Cerebellar cortex (tissue), 1 donor: Measurements from ENCODE around the gene PRDM16.

Experiments used
- DNase-seq: peaks from one replicate; pipeline ENCODE4 v3.0.0-alpha.2; 2015; ENCODE audit warnings: low spot score

Gene PRDM16

DNA sequence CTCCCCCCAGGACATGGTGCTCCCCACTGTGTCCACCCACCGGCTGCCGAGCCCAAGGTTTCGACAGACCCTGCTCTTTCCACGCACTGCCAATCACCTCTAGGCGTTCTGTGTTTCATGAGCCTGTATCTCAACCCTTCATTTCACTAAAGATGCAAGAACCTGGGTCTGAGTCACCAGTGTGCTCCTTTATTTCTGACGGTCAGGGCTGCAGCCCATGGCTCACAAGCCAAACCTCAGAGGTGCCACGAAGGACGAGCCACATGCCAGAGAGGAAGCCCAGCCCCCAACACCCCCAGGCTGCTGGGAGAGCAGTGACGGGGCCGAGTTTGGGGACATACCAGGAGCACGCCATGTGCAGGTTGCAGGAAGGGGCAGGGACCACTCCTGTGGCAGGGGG, 306.2 kb downstream of the PRDM16 start:
- DNase-seq, result no peak

GRCh38 chr1:3377166-3377565, 308.2 kb downstream of the PRDM16 start:
- no peak for DNase-seq

- no peak for DNase-seq
Measured at GRCh38 chr1:3377604-3378279, 308.7 kb downstream of the PRDM16 start.

- no peak for DNase-seq
Measured at GRCh38 chr1:3378411-3379208, 309.6 kb downstream of the PRDM16 start.

GRCh38 chr1:3379934-3380333, 310.9 kb downstream of the PRDM16 start:
- no peak for DNase-seq

DNA sequence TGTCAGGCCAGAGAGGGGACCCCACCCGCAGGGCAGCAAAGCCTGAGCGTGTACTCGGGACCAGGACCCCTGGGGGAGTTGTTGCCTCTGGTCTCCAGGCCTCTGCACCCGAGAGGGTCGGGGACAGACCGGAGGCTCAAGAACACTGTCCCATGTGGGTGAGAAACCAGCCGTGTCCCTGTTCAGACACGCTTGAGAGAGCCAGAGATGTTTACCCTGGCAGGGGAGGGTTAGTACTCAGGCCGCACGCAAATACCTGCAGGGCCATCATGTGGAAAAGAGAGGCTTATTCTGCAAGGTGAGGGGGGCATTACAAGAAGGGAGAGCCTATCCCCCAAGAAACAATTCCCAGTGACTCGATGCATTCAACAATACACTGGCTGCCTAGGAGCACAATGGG, 311.5 kb downstream of the PRDM16 start:
- DNase-seq, result no peak

DNA sequence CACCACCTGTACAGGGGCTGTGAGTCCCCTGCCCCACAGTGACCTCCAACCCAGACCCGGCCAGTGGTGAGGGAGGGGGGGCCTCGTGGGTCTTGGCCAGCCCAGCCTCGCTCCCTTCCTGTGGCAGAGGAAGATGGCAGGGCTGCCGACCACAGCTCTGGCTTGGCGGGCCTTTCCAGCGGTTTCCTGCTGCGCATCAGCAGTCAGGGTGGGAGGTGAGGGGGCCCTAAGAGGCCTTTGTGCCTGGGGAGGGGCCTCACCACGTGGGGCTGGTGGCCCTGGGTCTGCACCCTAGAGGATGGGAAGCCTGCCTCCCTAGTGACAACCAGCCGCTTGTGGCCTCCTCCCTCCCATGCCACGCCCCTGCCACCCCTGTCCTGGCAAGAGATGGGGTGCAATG, 312.9 kb downstream of the PRDM16 start:
- DNase-seq, result no peak

GRCh38 chr1:3382326-3383057, 313.5 kb downstream of the PRDM16 start:
- no peak for DNase-seq

GRCh38 chr1:3383679-3384078, 314.7 kb downstream of the PRDM16 start:
- no peak for DNase-seq

DNA sequence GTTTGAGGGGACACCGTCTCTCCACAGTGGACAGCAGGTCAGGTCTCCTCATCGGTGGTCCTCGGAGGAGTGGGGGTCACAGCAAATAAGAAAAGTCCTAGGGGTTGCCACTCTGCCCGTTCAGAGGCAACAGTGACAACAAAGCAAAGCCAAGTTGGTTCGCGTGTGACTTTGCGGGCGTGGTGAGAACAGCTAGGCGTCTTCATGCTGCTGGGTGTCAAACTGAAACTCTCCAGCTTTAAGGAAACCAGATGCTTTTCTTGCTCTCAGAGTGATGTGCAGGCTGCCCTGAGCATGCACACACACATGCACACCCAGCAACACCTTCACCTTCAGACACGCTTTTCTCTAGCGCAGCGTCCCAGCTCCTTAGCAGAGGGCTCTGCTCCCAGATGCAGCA, 315.4 kb downstream of the PRDM16 start:
- no peak for DNase-seq

DNA sequence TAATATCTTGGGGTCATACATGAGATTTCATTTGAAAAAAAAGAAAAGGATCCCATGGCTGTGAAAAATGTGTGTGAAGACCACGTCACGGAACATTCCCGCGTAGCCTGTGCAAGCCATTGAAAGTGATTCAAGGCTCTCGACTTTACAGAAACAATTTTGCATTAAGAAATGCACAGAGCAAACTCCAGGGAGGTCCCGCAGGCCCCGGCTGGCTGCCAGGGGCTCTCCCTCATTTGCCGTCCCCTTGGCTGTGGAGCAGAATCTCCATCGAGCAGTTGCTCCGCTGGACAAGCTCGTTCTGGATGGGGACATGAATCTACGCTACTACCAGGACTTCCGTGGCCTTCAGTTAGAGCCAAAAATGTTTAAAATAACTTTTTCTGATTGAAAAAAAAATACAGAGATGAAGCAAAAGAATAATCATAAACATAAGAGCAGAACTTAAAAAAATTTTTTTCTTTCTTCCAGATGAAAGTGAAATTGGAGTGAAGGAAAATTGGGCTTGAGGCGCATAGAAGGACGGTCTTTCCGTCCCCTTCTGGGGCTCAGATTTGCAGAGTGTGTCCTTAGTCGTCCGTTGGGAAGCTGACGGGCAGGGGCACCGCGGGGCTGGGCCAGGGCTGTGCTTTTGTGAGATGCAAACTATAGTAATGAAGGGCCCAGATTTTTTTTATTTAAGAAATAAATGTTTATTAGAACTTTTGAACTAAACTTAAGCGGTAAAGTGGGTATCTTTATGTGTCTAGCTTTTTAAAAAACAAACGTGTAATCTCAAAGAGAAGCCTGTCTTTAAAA, 317.4 kb downstream of the PRDM16 start:
- DNase-seq, result no peak

GRCh38 chr1:3387401-3387800, 318.4 kb downstream of the PRDM16 start:
- DNase-seq, result no peak

DNA sequence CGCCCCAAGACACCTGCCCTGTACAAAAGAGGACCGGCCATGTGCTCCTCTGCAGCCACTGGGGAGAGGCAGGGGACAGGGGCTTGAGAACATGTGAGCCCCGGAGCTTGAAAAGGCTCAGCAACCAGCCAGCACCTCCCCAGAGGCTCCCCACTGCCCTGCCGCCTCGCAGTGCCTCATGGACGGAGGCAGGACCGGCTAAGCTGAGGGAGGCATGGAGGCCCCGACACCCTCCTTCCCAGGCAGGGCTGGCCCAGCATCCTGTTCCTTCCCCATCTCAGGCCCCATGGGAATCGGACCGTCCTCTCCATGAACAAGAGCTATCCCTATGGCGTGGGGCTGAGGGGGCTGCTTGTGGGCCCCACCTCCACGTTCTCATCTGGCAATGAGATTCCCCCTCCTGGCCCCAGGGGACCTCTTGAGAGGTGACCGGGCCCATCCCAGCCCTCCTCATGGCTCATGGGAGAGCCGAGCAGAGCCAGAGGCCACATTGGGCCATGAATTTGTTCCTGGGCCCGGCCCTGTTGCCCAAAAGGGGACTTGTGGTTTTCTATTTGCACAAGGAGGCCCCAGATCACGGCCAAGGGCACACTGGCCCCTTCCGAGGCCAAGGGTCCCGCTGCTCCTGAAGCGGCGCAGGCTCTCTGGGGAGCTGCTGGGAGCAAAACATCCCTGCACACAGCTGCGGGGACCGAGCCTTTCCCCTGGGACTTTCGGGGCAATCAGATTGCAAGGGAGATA, 320.3 kb downstream of the PRDM16 start:
- DNase-seq, result no peak

- no peak for DNase-seq
Measured at GRCh38 chr1:3390291-3390690, 321.3 kb downstream of the PRDM16 start.

DNA sequence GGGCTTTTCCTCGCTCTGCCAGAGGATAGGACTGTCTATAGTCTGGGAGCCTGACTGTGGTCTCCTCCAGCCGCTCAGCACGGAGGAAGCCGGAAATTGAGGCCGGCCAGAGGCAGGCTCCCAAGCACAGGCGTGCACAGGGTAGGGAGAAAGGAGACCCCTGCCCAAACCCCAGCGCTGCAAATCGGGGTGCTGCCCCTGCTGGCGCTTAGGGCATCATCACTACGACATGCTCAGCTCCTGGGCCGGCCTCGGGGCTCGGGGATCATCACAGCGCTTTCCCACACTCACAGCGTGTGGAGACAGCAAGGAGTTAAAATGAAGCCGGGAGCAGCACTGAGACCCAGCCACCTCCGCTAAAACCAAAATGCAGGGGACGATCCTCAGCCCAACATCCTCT, 322.7 kb downstream of the PRDM16 start:
- DNase-seq, result no peak

- DNase-seq, result no peak
Measured at GRCh38 chr1:3393024-3393986, 324.3 kb downstream of the PRDM16 start.

DNA sequence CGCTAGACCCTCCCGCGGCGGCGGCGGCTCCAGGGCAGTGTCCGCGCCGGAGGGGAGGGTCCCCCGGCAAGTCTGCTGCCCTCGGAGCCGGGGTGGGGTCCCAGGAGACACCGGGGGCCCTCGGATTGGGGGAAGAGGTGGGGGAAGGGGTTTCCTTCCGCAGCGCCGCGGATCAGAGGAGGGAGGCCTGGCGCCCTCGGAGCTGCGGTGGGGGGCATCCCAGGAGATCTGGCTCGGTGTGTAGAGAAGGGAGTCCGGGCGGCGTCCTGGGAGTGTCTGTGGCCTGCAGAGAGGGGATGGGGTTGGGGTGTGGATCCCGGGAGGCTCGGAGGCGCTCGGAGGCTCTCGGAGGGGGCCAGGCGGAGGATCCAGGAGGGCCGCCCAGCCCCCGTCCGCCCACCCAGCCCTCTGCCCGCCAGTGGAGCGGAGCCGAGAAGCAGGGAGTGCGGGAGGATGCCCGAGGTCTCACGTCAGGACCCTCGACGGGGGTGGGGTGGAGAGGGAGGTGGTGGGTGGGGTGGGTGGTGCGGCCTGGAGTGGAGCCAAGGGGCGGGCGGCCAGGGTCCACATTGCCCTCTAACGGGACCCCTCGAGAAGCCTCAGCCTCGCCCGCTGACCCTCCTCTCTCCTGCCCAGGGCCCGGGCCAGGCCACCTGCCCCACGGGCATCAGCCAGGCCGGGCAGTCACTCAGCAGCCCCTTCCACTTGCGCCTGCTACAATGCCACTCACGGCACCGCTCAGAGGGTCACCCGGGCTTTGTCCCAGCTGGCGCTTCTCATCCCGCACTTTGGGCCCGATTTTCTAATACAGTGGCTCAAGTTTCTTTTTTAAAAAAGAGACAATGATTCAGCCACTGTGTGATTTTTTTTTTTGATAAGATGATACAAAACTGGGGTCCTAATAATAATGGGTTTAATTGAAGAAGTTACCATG, 325.3 kb downstream of the PRDM16 start:
- no peak for DNase-seq

DNA sequence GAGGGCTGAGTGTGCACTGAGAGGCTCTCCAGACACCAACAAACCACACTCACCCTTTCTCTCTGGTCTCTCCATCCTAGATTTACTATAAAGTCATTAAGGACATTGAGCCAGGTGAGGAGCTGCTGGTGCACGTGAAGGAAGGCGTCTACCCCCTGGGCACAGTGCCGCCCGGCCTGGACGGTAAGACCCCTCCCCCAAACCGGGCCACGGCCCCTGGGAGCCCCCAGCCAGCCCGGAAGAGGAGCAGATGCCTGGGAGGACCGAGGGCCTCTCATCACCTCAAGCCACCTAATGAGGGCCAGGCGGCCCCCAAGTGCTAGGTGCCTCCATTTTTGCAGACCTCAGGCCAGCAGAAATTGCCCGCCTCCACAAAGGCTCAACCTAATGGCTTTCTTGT, 327.4 kb downstream of the PRDM16 start:
- DNase-seq, result no peak

- no peak for DNase-seq
Measured at GRCh38 chr1:3397311-3397710, 328.3 kb downstream of the PRDM16 start.
